Stimulated activated CD4-positive, alpha-beta T cell treated with anti-CD3 and anti-CD28 coated beads, Interleukin-2, amount 100 ng/mL, for 24 hours (primary cell): Measurements from ENCODE around the gene ITPK1.

Experiments used
- DNase-seq, 2 donors: peaks; one replicate each; pipeline ENCODE4 v3.0.0-alpha.2; 2020

ITPK1 gene

DNA sequence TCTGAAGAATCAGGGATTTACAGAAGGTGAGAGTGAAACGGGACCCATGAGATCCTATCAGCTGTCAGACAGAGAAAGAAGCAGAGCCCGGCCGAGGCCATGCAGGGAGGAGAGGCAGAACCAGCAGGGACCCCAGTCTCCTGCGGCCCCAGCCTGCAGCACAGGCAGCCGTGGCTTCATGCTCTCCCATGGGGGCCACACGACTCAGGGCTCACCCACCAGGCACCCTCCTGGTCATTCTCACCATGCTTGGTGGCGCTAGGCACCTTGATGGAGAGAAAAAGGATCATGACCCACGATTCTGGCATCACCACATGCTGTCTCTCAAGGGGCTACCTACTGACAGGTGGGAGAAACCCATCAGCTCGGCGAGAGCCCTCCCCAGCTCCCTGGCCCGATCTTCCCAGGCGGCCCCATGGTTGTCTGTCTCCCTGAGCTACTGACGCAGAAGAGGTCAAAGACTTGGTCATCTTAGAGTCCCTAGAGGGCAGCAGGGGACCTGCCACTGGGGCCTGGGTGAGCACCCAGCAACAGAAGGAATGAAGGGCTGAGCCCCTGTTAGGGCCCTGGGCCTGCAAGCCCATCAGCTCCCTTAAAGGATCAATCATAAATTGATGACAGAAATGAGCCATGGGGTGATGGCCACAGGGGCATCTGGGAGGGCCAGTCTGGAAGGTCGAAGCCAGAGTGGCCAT, 58.0 kb downstream of the ITPK1 start:
- no peak for DNase-seq

DNA sequence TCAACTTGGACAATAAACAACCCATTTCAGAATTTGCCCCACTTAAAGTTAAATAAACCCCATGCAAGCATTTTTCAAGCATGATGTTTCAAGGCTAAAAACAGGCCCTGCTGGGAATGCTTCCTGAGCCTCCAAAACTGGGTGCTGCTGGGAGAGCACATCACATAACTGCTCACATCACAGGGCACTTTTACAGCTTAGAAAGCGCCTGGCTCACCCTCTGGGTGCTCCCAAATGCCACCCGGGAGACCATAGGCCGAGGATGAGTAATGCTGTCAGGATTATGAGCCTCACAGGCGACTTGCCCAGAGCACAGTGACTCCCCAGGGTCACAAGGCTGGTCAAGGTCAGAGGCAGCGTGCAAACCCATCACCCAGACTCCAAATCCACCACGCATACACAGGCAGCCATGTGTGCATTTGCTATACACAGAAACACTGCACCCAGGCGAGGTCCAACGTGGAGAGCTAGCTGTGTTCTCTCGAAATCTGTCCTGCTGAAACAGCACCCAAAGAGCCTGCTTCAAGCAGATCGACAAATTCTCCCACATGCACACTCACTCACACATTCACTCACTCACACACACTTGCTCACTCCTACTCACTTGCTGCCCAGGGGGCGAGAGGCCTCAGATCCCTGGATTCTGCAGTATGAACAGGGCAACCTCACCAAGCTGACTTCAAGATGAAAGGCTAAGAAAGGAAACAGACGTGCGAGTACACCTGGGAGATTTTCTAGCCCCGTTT, 58.7 kb downstream of the ITPK1 start:
- no peak for DNase-seq

DNA sequence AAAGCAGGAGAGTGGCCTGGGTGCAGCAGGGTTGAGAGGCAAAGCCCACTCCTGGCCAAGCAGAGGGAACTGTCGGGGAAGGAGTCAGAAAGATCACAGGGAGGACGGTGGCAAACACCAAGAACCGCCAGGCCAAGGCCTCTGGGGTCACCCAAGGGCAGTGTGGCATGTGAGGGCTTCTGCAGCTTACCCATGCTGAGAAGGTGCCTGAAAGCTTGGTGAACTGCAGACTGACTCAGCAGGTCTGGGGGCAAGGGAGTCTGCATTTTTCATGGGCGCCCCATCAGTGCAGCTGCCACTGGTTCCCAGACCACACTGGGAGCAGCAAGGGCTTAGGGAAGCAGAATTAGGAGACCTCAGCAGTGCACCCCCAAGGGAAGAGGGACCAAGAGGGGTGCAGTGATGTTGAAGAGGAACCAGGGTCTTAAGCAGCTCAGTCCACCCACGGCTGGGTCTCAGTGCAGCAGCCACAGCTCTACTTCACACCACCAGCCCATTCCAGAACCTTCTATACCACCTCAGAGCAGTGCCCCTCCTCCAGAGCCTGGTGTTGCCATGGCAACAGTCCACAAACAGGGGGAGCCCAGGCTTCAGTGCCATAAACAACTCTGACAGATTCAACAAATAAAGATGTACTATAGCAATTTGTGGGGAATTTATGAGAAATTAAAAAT, 59.4 kb downstream of the ITPK1 start:
- no peak for DNase-seq

DNA sequence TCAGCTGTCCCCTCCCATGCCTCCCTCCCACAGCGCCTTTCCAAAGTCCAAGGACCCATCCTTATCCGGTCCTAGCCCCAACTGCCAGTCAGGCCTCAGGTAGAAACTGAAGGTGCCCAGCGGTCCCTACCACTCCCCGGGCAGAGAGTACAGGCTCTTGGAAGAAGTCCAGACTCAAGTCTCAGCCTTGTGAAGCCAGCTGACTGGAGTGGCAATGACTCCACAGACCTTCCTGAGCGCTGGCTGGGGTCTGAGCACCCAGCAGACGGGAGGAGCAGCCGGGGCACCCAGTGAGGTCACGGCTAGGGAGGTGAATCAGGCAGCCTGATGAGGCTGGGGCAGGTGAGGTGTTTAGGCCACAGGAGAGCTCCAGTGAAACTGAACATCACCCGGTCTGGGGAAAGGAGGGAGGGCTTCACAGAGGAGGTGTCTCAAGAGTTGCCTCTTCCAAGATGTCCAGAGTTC, 60.0 kb downstream of the ITPK1 start:
- DNase-seq, result no peak

DNA sequence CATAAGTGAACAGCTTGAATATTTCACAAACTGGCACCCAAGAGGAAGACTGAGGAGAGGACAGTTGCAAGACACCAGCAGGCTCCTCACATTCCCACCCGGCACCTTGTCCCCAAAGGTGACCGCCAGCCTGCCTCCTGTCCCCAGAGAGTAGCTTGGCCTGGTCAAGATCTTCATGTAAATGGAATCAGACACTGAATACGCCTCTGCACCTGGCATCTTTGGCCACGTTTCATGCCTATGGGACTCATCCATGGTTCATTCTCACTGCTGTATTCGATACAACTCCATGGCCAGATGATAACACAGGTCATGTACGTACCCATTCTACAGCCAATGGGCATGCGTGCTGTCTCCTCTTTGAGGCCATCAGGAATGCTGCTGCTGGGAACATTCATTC, 60.8 kb downstream of the ITPK1 start:
- no peak for DNase-seq

DNA sequence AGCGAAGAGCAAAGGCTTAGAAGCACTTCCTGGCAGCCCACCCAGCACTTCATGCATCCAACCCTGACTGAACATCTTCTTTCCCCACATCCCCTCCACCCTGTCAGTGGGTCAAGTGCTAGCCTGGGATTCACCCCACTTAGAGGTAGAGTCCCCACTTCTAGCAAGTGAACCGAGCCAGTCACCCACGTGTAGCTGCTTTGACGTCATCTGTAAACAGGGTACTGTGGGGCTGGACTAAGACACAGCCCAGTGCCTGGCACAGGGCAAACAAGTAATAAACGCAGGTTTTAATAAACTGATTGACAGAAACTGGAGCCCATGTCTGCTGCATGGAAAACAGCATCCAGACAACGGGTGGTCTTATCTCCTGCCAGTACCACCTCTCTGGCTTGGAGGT, 61.7 kb downstream of the ITPK1 start:
- DNase-seq, result no peak

DNA sequence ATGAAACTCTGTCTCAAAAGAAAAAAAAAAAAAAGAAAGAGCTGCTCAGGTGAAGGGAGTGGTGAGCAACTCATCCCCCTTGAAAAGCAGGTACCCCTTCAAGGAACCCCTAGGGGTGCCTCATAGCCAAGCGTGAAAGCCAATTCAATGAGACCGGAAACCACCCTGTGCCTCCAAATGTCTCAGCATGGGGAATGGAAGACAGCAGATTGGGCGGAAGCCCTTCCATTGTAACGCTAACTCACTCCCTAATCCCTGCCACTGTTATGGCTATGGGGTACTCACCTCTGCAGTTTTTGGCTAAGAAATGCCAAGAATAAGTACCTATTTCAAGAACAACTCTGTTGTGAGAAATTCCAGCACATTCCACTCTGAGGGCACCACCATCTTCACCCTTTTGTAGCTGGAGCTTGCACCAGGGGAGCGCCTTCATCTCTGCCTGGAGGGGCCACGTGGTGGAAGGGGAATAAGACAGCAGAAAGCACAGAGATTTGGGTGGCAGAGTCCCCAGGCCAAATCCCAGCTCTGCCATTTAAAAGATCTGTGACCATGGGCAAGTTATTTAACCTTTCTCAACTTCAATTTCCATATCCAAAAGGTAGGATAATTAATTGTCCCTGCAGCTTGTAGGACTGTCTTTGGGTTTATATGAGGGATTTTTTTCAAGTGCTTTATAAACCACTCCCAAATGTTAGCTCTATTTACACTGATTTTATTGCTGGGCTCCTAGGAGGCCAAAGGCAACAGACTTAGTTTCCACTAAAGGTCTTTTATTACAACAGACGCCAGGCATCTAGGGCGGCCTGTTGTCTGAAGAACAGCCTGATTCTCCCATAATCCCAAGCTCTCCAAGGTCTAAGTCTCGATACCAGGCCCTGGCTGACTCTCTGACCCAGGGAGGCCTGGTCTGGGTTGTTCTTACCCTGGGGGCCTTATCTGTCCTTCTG, 63.9 kb downstream of the ITPK1 start:
- no peak for DNase-seq

DNA sequence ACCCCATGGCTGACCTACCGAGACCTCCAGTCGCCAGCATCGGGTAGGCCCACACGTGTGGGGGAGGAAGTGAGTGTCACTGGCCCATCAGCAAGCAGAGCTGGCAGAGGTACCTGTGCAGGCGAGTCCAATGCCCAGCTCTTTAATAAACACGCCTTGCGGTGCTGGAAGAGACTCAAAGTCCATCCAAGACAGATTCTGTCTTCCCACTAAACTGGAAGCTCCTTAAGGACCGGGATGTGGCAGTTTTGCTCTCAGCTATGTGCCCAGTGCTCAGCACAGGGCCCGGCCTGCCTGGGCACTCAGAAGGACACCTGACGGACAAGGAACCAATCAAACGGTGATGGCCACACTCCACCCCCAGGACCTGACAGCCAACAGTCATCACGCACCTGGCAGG, 65.0 kb downstream of the ITPK1 start:
- no peak for DNase-seq

DNA sequence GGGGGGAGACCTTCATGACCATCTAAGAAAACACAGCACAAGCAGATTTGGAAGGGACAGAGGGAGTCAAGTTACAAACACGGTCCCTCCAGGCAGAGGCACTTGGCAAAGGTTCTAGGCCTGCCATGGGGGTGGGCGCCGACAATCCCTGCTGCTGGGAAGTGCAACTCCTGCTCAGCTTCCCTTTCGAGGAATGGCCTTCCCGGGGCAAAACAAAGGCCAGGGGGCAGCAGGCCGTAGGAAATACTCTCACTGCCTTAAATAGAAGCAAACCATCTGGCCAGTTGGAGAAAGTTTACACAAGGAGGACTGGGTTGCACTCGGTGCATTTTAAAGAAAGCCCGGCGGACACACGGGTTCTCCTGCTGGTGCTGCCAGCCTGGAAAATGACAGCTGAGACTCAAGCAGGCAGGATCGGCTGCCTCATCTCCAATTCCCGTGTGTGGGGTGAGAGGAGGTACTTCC, 65.8 kb downstream of the ITPK1 start:
- DNase-seq, result no peak

DNA sequence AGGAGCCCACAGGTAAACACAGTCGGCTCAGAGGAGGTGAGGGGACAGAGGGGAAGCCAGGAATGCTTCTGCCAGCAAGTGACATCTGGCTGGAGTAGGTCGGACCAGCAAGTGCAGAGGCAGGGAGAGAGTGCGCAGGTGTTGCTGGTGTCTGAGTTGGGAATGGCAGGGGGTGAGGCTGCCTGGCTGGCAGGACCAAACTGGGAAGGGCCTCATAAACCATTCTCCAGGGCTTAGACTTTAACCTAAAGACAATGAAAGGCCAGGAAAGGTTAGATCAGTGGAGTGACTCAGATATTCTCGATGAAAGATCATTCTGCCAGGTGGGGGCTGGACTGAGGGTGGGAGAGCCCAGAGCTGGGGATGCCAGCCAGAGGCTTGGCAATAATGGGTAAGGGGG, 66.4 kb downstream of the ITPK1 start:
- no peak for DNase-seq

DNA sequence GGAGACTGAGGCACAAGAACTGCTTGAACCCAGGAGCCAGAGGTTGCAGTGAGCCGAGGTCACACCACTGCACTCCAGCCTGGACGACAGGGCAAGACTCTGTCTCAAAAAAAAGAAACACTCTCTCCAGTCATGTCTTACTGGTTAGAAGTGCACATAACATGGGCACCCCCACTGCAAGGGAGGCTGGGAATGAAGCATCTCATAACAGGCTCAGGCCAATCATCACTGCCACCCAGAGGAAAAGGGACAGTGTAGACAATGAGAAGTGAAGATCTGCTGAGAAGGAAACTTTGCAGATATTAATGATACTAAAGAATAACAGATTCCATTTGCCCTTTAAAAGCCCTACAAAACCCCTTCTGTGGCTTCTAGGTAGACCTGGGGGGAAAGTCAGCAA, 66.9 kb downstream of the ITPK1 start:
- no peak for DNase-seq

DNA sequence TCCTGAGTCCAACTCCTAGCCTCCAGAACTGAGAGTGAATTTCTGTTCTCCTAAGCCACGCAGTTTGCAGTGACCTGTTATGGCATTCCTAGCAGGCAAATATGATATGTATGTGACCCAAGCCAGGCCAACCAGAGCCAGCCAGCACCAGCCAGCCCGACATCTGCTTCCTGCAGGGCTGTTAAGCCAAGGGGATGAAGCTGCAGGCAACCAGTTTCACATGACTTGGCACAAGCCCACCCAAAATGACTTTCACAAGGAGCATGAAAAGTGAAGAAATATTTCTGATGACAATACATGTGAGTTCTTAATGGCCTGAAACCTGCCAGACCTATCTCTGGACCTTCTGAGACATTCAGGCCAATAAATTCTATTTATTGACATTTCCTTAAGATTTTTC, 68.1 kb downstream of the ITPK1 start:
- DNase-seq, result no peak

DNA sequence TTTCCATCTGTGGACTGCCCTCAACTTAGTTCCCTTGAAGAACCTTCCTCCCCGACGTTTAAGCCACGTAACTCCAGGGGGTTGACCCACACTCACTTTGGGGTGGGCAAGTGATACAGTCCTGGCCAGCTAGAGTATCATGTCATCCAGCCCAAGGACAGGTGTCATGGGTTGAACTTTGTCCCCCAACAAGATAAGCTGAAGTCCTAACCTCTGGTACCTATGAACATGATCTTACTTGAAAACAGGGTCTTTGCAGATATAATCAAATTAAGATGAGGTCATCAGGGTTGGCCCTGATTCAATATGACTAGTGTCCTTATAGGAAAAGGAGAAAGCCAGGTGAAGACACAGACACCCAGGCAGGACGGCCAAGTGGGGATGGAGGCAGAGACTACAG, 68.6 kb downstream of the ITPK1 start:
- DNase-seq, result no peak

DNA sequence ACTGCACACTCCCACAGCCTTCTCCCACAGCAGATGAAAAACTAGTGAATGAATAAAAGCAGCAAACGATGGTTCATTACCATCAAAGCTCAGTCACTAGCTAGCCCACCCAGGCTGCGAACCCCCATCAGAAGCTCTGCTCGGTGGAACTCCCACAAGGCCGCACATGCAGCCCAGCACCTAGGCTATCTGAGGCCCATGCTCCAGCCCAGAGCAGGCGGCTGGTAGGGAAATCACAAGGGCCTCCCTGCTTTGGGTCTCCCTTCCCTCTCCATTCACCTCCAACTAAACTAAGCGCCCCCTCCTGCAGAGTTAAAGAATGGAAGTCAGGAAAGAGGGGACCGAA, 69.0 kb downstream of the ITPK1 start:
- no peak for DNase-seq

DNA sequence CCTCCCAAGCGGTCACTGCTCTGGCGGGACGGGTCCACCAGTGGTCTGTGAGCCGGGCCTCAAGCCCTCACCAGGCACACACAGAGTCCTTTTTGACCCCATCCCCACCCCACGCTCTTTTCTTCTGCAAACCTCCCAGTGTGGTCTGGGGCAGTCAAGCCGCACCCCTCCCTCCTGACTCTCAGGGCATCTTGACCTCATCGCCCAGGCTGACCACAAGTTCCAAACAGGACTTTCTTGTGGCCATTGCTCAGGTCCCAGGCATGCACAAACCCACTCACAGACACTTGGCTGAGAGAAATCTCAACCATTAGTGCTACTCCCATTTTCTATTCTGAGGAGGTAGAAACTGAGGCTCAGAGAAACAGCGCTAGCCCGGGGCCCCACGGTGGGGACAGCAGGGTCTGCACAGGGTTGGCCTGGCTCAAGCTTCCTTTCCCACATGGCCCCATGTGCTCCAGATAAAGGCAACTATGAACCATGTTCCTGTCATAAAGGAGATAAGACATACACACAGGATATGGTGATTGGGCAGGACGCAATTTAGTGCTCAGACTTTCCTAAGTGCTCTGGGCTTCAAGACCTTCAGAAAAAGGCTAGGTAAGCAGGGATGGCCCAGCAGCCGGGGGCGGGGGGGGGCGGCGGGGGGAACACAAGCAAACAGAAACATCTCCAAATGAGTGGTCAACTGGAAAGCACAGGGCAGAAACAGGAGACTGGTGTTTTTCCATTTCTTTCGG, 69.6 kb downstream of the ITPK1 start:
- no peak for DNase-seq

DNA sequence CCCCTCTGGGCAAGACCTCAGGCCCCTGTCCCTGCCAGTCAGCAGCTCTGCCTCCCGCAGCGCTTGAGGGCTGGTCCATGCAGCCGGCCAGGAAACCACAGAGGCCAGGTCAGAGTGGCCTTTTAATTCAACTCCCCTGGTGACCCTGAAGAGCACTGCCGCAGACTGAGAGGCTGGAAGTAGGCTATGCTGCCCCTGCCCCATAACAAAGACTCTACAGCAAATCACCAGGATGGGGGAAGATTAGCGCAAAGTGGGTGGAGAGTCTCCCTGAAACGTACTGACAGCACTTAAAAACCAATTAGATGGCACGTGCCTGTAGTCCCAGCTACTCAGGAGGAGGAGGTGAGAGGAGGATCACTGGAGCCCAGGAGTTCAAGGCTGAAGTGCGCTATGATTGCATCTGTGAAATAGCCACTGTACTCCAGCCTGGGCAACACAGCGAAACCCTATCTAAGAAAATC, 70.5 kb downstream of the ITPK1 start:
- DNase-seq, result no peak

DNA sequence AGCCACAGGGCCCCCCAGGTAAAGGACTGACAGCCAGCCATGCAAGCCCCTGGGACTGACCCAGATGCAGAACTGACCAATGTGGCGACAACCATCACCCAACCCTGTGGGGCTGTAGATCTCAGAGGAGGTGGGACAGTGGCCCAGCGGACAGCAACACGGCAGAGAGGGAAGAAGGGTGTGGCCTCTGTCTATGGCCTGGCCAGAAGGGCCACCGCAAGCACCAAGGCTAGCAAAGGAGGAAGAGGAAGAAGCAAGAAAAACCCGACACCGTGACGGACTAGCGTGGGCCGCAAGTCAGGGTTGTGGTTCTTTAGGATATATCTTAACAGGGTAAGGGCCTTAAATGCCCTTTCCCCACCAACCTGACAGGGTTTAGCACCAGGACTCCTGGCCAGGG, 71.2 kb downstream of the ITPK1 start:
- no peak for DNase-seq

DNA sequence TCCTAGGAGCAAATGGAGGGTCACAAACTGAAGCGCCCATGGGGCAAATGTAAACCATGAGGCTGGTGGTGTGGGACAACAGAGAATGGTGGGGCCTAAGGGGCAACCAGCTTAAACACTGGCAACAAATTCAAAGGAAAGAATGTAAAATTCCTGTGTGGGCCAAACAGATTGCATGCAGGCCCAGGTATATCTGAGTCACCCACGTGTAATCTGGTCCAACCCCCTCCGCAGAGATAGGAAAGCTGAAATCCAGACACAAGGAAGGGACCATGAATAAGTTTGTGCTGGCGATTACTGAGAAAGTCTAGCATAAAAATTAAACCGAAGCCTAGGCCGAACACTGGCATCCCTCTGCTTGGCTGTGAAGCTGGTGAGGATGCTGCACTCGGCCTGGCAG, 71.6 kb downstream of the ITPK1 start:
- no peak for DNase-seq

DNA sequence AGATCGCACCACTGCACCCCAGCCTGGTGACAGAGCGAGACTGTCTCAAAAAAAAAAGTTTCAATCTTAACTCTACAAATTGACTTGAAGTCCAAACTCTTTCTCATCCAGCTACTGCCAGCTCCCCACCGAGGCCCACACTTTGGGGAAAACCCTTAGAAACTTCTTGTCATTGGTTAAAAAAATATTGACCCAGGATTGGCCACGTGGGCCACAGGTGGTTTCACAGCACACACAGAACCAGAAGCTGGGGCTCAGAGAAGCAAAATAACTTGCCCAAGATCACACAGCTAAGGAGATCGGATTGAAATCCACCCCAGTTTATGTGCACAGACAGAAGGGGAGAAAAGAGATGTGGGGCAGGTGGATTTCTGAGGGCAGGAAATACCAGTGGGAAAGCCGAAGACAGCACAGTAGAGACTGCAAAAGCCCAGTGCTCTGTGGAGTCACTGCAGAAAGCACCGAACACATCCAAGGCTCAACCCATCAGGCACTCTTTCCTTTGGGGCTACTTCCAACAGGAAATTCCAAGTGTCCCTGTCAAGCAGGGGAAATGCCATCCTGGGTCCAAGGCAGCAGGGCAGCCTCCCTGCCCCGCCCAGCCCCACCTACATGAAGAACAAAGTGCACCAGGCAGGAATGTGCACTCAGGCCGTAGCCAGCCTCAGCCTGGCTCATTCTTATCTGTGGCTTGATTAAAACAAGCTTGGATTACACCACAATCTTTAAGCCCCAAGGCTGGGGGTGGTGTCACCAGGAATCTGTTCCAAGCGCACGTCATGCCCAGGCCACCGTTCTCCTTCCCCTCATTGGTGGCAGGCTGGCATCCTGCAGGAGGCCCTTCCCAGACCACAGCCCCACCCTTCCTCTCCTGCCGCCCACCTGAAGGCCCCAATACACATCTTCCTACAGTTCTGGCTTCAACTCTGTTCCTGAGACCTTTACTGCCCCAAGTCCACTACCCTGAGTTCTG, 72.5 kb downstream of the ITPK1 start:
- DNase-seq, result no peak

DNA sequence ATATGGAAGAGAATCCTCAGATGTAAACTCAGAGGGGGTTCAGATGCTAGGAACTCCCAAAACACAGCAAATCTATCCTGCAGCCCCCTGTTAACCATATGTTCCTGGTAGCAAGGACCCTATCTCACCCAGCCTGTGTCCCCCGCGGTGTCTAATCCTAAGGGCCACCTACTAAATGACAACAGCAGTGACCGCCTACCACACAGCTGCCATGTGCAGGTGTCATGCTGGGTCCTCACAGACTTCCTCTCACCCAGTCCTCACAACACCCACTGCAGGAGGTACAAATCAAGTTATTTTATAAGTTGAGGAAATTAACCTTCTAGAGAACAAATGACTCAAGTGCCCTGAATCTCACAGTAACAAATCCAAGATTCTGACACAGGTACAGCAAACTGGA, 73.9 kb downstream of the ITPK1 start:
- no peak for DNase-seq

DNA sequence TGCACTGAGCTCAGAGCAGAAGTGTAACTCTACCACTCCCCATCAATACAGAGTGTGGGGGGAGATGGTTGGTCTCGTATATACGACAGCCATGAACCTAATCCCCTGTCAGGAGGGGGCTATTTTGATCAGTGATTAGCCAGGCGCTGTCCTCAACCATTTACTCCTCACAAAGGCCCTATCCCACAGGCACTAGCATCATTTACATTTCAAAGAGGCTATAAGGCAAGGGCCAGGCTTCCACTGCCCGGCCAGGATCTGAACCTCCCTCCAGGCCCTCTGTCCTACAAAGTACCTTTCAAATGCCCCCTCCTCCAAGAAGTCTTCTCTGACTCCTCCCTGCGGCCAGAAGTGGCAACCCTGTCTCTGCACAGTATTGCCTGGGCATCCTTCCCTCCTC, 74.7 kb downstream of the ITPK1 start:
- DNase-seq, result no peak
